ENCODE data around the gene IGFBP3.
"Not testable (repeated sequence)": the region's sequence is repeated elsewhere in the genome, so short reads cannot be mapped to it uniquely, and the experiment has no call there.

The IGFBP3 gene

GRCh38 chr7:45920502-45921380 is at the start of gene IGFBP3:
TSS of gene IGFBP3 (minus strand) at chr7:45921272. CDS start at chr7:45921140, 132 bp downstream.
- DNase-seq (ENCODE audit: low read depth): no peak

GRCh38 chr7:45970454-45970853 is 49.4 kb upstream of the IGFBP3 start:
- DNase-seq (ENCODE audit: low read depth): no peak

- DNase-seq (ENCODE audit: low read depth): no peak
Measured at GRCh38 chr7:45969940-45970339, 48.9 kb upstream of the IGFBP3 start.

- DNase-seq (ENCODE audit: low read depth): no peak
Measured at GRCh38 chr7:45968856-45969541, 47.9 kb upstream of the IGFBP3 start.

- no peak for DNase-seq (ENCODE audit: low read depth)
Measured at GRCh38 chr7:45968312-45968711, 47.2 kb upstream of the IGFBP3 start.

GRCh38 chr7:45967591-45968157 is 46.6 kb upstream of the IGFBP3 start:
- DNase-seq (ENCODE audit: low read depth): no peak

- no peak for DNase-seq (ENCODE audit: low read depth)
Measured at GRCh38 chr7:45962861-45963260, 41.8 kb upstream of the IGFBP3 start.

- DNase-seq (ENCODE audit: low read depth): no peak
Measured at GRCh38 chr7:45957721-45958120, 36.6 kb upstream of the IGFBP3 start.

GRCh38 chr7:45955286-45955685 is 34.2 kb upstream of the IGFBP3 start:
- DNase-seq (ENCODE audit: low read depth): no peak

- not testable (repeated sequence) for DNase-seq (ENCODE audit: low read depth)
Measured at GRCh38 chr7:45953055-45953454, 32.0 kb upstream of the IGFBP3 start.

- DNase-seq (ENCODE audit: low read depth): no peak
Measured at GRCh38 chr7:45944058-45944457, 23.0 kb upstream of the IGFBP3 start.

- DNase-seq (ENCODE audit: low read depth): no peak
Measured at GRCh38 chr7:45940939-45941338, 19.9 kb upstream of the IGFBP3 start.

- DNase-seq (ENCODE audit: low read depth): not testable (repeated sequence)
Measured at GRCh38 chr7:45940237-45940781, 19.2 kb upstream of the IGFBP3 start.

GRCh38 chr7:45939574-45939973 is 18.5 kb upstream of the IGFBP3 start:
- no peak for DNase-seq (ENCODE audit: low read depth)

- no peak for DNase-seq (ENCODE audit: low read depth)
Measured at GRCh38 chr7:45938626-45939302, 17.7 kb upstream of the IGFBP3 start.

GRCh38 chr7:45937862-45938261 is 16.8 kb upstream of the IGFBP3 start:
- no peak for DNase-seq (ENCODE audit: low read depth)

GRCh38 chr7:45937301-45937700 is 16.2 kb upstream of the IGFBP3 start:
- DNase-seq (ENCODE audit: low read depth): no peak

GRCh38 chr7:45930967-45931366 is 9.9 kb upstream of the IGFBP3 start:
- no peak for DNase-seq (ENCODE audit: low read depth)

GRCh38 chr7:45927721-45928120 is 6.6 kb upstream of the IGFBP3 start:
- DNase-seq (ENCODE audit: low read depth): no peak

- DNase-seq (ENCODE audit: low read depth): peak; percentile 52
Measured at GRCh38 chr7:45924283-45924682, 3.2 kb upstream of the IGFBP3 start.

GRCh38 chr7:45923818-45924217 is 2.7 kb upstream of the IGFBP3 start:
- no peak for DNase-seq (ENCODE audit: low read depth)

- DNase-seq (ENCODE audit: low read depth): no peak
Measured at GRCh38 chr7:45923290-45923689, 2.2 kb upstream of the IGFBP3 start.

Measured in non-pigmented ciliary epithelial cell (primary cell).